Measurements from ENCODE around the gene ENOX1. TPM values are rescaled to one million over a fixed set of nuclear protein-coding genes. Genes with fewer than 3 reads are reported as not detected.

The ENOX1 gene
- total and polyA plus RNA-seq, 2 of the 8 experiments (the other 6 are each of a cell fraction or from before 2014, with no cell fraction given), result 0.23 to 0.37 TPM

DNA sequence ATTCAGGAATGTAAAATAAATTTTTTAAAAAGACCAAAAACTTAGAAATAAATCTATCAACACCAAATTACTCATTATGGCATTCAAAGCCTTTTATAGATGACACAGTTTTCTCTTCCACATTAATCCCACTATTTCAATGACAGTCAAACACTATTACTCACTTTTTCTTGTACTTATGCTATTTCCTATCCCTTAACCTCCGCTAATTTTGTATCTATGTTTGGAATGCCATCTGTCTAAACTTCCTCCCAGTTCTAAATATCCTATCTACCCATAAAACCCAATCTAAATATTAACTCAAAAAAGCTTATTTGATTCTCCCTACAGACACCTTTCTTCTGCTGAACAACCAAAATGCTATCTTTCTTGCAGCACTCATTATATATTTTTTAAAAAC lies 203.5 kb downstream of the ENOX1 start (continued):
- TF ChIP-seq, protein P1, sequence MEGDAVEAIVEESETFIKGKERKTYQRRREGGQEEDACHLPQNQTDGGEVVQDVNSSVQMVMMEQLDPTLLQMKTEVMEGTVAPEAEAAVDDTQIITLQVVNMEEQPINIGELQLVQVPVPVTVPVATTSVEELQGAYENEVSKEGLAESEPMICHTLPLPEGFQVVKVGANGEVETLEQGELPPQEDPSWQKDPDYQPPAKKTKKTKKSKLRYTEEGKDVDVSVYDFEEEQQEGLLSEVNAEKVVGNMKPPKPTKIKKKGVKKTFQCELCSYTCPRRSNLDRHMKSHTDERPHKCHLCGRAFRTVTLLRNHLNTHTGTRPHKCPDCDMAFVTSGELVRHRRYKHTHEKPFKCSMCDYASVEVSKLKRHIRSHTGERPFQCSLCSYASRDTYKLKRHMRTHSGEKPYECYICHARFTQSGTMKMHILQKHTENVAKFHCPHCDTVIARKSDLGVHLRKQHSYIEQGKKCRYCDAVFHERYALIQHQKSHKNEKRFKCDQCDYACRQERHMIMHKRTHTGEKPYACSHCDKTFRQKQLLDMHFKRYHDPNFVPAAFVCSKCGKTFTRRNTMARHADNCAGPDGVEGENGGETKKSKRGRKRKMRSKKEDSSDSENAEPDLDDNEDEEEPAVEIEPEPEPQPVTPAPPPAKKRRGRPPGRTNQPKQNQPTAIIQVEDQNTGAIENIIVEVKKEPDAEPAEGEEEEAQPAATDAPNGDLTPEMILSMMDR (IDR thresholded peaks at IDR 0.05; ENCODE audit: control extremely low read depth in 1 of 3, insufficient read depth in 1 of 3, low read depth in 1 of 3, low read length in 3 of 3), result no peak
- TF ChIP-seq, protein P2, sequence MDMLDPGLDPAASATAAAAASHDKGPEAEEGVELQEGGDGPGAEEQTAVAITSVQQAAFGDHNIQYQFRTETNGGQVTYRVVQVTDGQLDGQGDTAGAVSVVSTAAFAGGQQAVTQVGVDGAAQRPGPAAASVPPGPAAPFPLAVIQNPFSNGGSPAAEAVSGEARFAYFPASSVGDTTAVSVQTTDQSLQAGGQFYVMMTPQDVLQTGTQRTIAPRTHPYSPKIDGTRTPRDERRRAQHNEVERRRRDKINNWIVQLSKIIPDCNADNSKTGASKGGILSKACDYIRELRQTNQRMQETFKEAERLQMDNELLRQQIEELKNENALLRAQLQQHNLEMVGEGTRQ (IDR thresholded peaks at IDR 0.05; ENCODE audit: low read length), result no peak
- TF ChIP-seq CBX5 (IDR thresholded peaks at IDR 0.05; ENCODE audit: low read depth, low read length) (no peak), ASH2L (IDR thresholded peaks at IDR 0.05; ENCODE audit: low read length) (no peak), SIN3A (conservative IDR thresholded peaks at IDR 0.05 in 1 of 2, IDR thresholded peaks at IDR 0.05 in 1 of 2; ENCODE audit: low read depth in 1 of 2, low read length in 2 of 2) (no peak), KDM1A (IDR thresholded peaks at IDR 0.05; ENCODE audit: borderline replicate concordance, low read length) (no peak), CREB1 (IDR thresholded peaks at IDR 0.05) (no peak), JUND (IDR thresholded peaks at IDR 0.05; ENCODE audit: low read length) (no peak)

Data from H1 (cell line).